Stimulated activated CD4-positive, alpha-beta T cell treated with anti-CD3 and anti-CD28 coated beads, TNF-alpha, amount 100 ng/mL, for 48 hours (primary cell): ENCODE results near the gene ENO2.

Source experiments
- DNase-seq, 3 donors: peaks; one replicate each; pipeline ENCODE4 v3.0.0-alpha.2; 2020; ENCODE audit warnings: low read depth in 3 of 3

ENO2 gene

GRCh38 chr12:6932766-6933165, 18.4 kb downstream of the ENO2 start:
- no peak for DNase-seq

GRCh38 chr12:6934110-6934509, 19.7 kb downstream of the ENO2 start:
- no peak for DNase-seq

- DNase-seq: no peak
These were observed 21.2 kb downstream of the ENO2 start for GRCh38 chr12:6935371-6936193.

- DNase-seq: no peak
These were observed 21.8 kb downstream of the ENO2 start for GRCh38 chr12:6936194-6936635.

GRCh38 chr12:6936636-6937480, 22.5 kb downstream of the ENO2 start:
- no peak for DNase-seq

GRCh38 chr12:6937481-6938352, 23.3 kb downstream of the ENO2 start:
- peak; percentile 86 to 90 (median 87) for DNase-seq

- DNase-seq: no peak
These were observed 24.2 kb downstream of the ENO2 start for GRCh38 chr12:6938353-6939190.

- no peak for DNase-seq
These were observed 24.8 kb downstream of the ENO2 start for GRCh38 chr12:6939191-6939540.

- no peak for DNase-seq
These were observed 26.9 kb downstream of the ENO2 start for GRCh38 chr12:6941267-6941666.

- DNase-seq: no peak
These were observed 27.4 kb downstream of the ENO2 start for GRCh38 chr12:6941782-6942181.

- no peak for DNase-seq
These were observed 27.9 kb downstream of the ENO2 start for GRCh38 chr12:6942331-6942665.

- peak in 1 of 3 donors; percentile 71 for DNase-seq
These were observed 29.0 kb downstream of the ENO2 start for GRCh38 chr12:6943389-6943721.

- peak in 2 of 3 donors; percentile 68 to 85 for DNase-seq
These were observed 29.5 kb downstream of the ENO2 start, which contains the start of the genes C12orf57 and RNU7-1 for GRCh38 chr12:6943722-6944380. Gene C12orf57, plus strand, starts transcription at chr12:6944022. Its CDS starts 100 bp downstream, at chr12:6944122. Gene RNU7-1, plus strand, starts transcription at chr12:6943816.

GRCh38 chr12:6944381-6945186, 30.2 kb downstream of the ENO2 start:
- DNase-seq: peak; percentile 75 to 83 (median 82)

GRCh38 chr12:6945613-6946012, 31.2 kb downstream of the ENO2 start:
- DNase-seq: no peak

GRCh38 chr12:6946033-6946919, 31.9 kb downstream of the ENO2 start:
- no peak for DNase-seq

- no peak for DNase-seq
These were observed 32.6 kb downstream of the ENO2 start for GRCh38 chr12:6946920-6947374.

GRCh38 chr12:6947615-6948014, 33.2 kb downstream of the ENO2 start:
- DNase-seq: no peak
